Karpas-422 (cell line): ENCODE measurements around the gene HIF3A. TPM values are rescaled to one million over a fixed set of nuclear protein-coding genes. Genes with fewer than 3 reads are reported as not detected.

Experiments used
- small RNA-seq: library from RNA; depleted of rRNA; stranded (forward); fragments of <200 nt; gene quantifications from one replicate; pipeline ENCODE3, GENCODE V24; 2014
- total RNA-seq: library from RNA; depleted of rRNA; stranded (reverse); fragments of >200 nt; shearing (Covaris generic); gene quantifications from 2 replicates; pipeline ENCODE4 v1.2.3, GENCODE V29; 2014; ENCODE audit warnings: low replicate concordance; rRNA removed

Gene HIF3A
- total RNA-seq, 1 experiment from 2014 or later = not detected

Small RNA genes within 50 kb of the gene (small RNA-seq; reads per million reads assigned to genes)
- gene RNU6-924P = not detected

Other genes with a start within 250 kb of the HIF3A start
- not detected in 2 replicates for gene IGFL3, start 172.4 kb upstream of the HIF3A start, total RNA-seq
- gene IGFL2, start 148.8 kb upstream of the HIF3A start, total RNA-seq = not detected in 2 replicates
- not detected in 2 replicates for gene IGFL1, start 67.3 kb upstream of the HIF3A start, total RNA-seq
- 31.1 and 57.5 TPM in 2 replicates for gene PPP5C, start 50.0 kb downstream of the HIF3A start, total RNA-seq
- not detected in 2 replicates for gene CCDC8, start 116.5 kb downstream of the HIF3A start, total RNA-seq
- not detected in 2 replicates for gene PNMA8C, start 131.9 kb downstream of the HIF3A start, total RNA-seq
- gene PNMA8A, start 174.5 kb downstream of the HIF3A start, total RNA-seq = not detected in 2 replicates
- gene PNMA8B, start 198.8 kb downstream of the HIF3A start, total RNA-seq = not detected in 2 replicates